ENCODE measurements around the gene ABCB11.

DNA sequence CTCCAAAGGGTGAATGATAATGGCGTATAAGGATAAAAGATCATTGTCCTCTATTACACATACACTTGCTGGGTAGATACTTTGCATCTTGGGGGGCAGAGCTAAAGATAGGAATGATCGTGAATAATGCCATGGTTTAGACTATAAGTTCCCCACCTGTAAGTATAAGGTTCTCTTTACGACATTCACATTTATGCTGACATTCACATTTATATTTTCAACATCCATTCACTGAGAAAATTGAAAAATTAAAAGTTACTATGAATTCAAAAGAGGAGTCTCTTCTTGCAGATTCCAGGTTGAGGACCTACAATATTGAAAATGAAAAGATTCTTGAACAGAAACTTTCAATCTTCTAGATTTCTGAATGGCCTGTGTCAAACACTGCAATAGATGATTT, 138.8 kb downstream of the ABCB11 start:
- TF ChIP-seq, protein P1, sequence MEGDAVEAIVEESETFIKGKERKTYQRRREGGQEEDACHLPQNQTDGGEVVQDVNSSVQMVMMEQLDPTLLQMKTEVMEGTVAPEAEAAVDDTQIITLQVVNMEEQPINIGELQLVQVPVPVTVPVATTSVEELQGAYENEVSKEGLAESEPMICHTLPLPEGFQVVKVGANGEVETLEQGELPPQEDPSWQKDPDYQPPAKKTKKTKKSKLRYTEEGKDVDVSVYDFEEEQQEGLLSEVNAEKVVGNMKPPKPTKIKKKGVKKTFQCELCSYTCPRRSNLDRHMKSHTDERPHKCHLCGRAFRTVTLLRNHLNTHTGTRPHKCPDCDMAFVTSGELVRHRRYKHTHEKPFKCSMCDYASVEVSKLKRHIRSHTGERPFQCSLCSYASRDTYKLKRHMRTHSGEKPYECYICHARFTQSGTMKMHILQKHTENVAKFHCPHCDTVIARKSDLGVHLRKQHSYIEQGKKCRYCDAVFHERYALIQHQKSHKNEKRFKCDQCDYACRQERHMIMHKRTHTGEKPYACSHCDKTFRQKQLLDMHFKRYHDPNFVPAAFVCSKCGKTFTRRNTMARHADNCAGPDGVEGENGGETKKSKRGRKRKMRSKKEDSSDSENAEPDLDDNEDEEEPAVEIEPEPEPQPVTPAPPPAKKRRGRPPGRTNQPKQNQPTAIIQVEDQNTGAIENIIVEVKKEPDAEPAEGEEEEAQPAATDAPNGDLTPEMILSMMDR (IDR thresholded peaks at IDR 0.05; ENCODE audit: low read depth, low read length), result no peak
- TF ChIP-seq EZH2phosphoT487 (IDR thresholded peaks at IDR 0.05; ENCODE audit: low read depth), result no peak

Data from OCI-LY3 (cell line).